Calu3 (cell line): Measurements from ENCODE around the gene BCKDHB. TPM values are rescaled to one million over a fixed set of nuclear protein-coding genes. Genes with fewer than 3 reads are reported as not detected.
"Not testable (repeated sequence)": the region's sequence is repeated elsewhere in the genome, so short reads cannot be mapped to it uniquely, and the experiment has no call there.

Source experiments
- BruUV-seq: library from RNA; stranded (reverse); fragments of 400-500 nt; replicated peaks from 2 replicates; lab custom pipeline; 2021; lab: Mats Ljungman, UMichigan
- CTCF ChIA-PET: fragments of 300-600 bp; sonication (Branson Sonifier 250); formaldehyde crosslinking; loops from one replicate; lab custom pipeline; 2022; ENCODE audit warnings: antibody characterized with exemption; lab: Charles Lee
- DNase-seq: peaks from one replicate; pipeline ENCODE4 v3.0.0; 2022
- H3K27ac Mint-ChIP-seq: one replicate; pipeline ENCODE4 v1.8.0; 2022; ENCODE audit warnings: mixed read lengths; ENCODE audit not compliant: unreplicated experiment
- H3K27me3 Mint-ChIP-seq: one replicate; pipeline ENCODE4 v1.8.0; 2022; ENCODE audit warnings: mixed read lengths; ENCODE audit not compliant: unreplicated experiment
- H3K36me3 Mint-ChIP-seq: one replicate; pipeline ENCODE4 v1.8.0; 2022; ENCODE audit warnings: mild to moderate bottlenecking, moderate library complexity, mixed read lengths; ENCODE audit not compliant: insufficient read depth, unreplicated experiment
- H3K4me1 Mint-ChIP-seq: one replicate; pipeline ENCODE4 v1.8.0; 2022; ENCODE audit warnings: mild to moderate bottlenecking, low read depth, mixed read lengths; ENCODE audit not compliant: unreplicated experiment
- H3K4me3 Mint-ChIP-seq: one replicate; pipeline ENCODE4 v1.8.0; 2022; ENCODE audit warnings: mild to moderate bottlenecking, low read depth, moderate library complexity, mixed read lengths; ENCODE audit not compliant: unreplicated experiment
- H3K9me3 Mint-ChIP-seq: one replicate; pipeline ENCODE4 v1.8.0; 2022; ENCODE audit warnings: low read depth, mixed read lengths; ENCODE audit not compliant: unreplicated experiment
- CTCF ChIP-seq: fragments of 200-600 bp; IDR thresholded peaks from one replicate; pipeline ENCODE4 v1.8.0; 2022; ENCODE audit warnings: antibody characterized with exemption; ENCODE audit not compliant: unreplicated experiment
- intact Hi-C: fragments of 100-400 bp; cut with micrococcal nuclease; formaldehyde crosslinking; loops from one replicate; pipeline ENCODE4 v1.10.0; 2022; ENCODE audit not compliant: unreplicated experiment
- total RNA-seq: library from RNA; stranded (reverse); gene quantifications from 2 replicates; pipeline ENCODE4 v1.2.3, GENCODE V29; 2022

BCKDHB gene
- total RNA-seq, 1 experiment from 2014 or later = 24.9 TPM

DNA sequence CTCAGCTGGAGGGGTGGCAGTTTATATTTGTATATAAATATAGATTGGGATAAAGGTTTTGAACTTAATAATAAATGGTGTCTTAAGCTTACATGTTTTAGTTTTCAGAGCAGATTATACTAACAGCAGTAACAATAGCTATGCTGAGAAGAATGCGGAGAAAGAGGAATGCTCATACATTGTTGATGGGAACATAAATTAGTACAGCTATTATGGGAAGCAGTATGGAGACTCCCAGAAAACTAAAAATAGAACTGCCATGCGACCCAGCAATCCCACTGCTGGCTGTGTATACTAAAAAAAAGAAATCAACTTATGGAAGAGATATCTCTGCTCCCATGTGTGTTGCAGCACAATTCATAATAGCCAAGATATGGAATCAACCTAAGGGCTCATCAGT is 127.9 kb downstream of the BCKDHB start:
- H3K36me3 Mint-ChIP-seq = no peaks in the 10 kb centered on the region
- DNase-seq = no peak
- TF ChIP-seq CTCF = no peak
- intact Hi-C loops = no loop called here
- no peaks in the 10 kb centered on the region for H3K27me3 Mint-ChIP-seq
- peaks cover 22% of the 10 kb centered on the region for H3K4me1 Mint-ChIP-seq
- CTCF ChIA-PET = no interaction called here
- H3K9me3 Mint-ChIP-seq = no peaks in the 10 kb centered on the region
- H3K4me3 Mint-ChIP-seq = no peak overlapping the region
- H3K27ac Mint-ChIP-seq = no peak overlapping the region
- no TSS peak for BruUV-seq

- BruUV-seq = no TSS peak
- no peak for DNase-seq
- CTCF ChIA-PET = no interaction called here
- no peak for TF ChIP-seq CTCF
- intact Hi-C loops = no loop called here
- Mint-ChIP-seq H3K27ac (no peak overlapping the region), H3K36me3 (no peaks in the 10 kb centered on the region), H3K27me3 (no peaks in the 10 kb centered on the region), H3K4me3 (no peak overlapping the region), H3K9me3 (no peaks in the 10 kb centered on the region), H3K4me1 (peaks cover 22% of the 10 kb centered on the region)
These were observed 128.4 kb downstream of the BCKDHB start for GRCh38 chr6:80234908-80235307.

DNA sequence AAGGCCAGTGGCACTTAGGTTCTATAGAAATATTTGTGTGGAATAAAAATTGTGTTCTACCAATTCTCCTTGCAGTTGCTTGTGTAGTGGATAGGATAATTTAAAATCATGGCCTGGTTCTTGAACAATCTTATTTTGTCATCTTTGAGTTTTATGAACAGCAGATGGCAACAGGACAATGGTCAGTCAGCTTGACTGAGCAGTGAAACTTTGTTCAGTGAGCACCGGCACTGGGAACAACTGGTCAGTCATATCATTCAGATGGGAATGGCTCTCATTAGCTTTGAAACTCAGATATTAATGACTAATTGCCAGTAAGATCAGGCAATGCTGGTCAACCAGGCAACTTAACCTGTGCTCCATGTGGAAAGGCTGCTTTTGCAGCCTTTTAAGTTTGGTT is 129.2 kb downstream of the BCKDHB start:
- intact Hi-C loops = no loop called here
- Mint-ChIP-seq H3K9me3 (no peaks in the 10 kb centered on the region), H3K27ac (no peak overlapping the region), H3K4me3 (no peak overlapping the region), H3K4me1 (peaks cover 22% of the 10 kb centered on the region), H3K27me3 (no peaks in the 10 kb centered on the region), H3K36me3 (no peaks in the 10 kb centered on the region)
- CTCF ChIA-PET = no interaction called here
- BruUV-seq = no TSS peak
- DNase-seq = no peak
- no peak for TF ChIP-seq CTCF

DNA sequence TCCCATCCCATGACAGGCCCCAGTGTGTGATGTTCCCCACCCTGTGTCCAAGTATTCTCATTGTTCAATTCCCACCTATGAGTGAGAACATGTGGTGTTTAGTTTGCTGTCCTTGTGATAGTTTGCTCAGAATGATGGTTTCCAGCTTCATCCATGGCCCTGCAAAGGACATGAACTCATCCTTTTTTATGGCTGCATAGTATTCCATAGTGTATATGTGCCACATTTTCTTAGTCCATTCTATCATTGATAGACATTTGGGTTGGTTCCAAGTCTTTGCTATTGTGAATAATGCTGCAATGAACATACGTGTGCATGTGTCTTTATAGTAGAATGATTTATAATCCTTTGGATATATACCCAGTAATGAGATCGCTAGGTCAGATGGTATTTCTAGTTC is 132.3 kb downstream of the BCKDHB start:
- CTCF ChIA-PET, H3K4me3 Mint-ChIP-seq, H3K9me3 Mint-ChIP-seq, intact Hi-C loops, DNase-seq, BruUV-seq, H3K27ac Mint-ChIP-seq, H3K36me3 Mint-ChIP-seq, H3K27me3 Mint-ChIP-seq: not testable (repeated sequence)
- H3K4me1 Mint-ChIP-seq = peaks cover 13% of the 10 kb centered on the region

GRCh38 chr6:80245043-80245442 is 138.6 kb downstream of the BCKDHB start:
- no peak for DNase-seq
- no peaks in the 10 kb centered on the region for H3K36me3 Mint-ChIP-seq
- BruUV-seq = no TSS peak
- no peaks in the 10 kb centered on the region for H3K9me3 Mint-ChIP-seq
- CTCF ChIA-PET = interaction anchor here (1.1 kb wide), 1 partner anchor 23 kb away, joined by 3 read pairs; no protein-coding TSS in a partner anchor
- intact Hi-C loops = no loop called here
- no peaks in the 10 kb centered on the region for H3K27me3 Mint-ChIP-seq
- no peak overlapping the region for H3K4me3 Mint-ChIP-seq
- no peaks in the 10 kb centered on the region for H3K4me1 Mint-ChIP-seq
- H3K27ac Mint-ChIP-seq = no peak overlapping the region
- no peak for TF ChIP-seq CTCF
